ENCODE data around the gene TFF1.

Gene TFF1

GRCh38 chr21:42413093-42413492 is 46.8 kb upstream of the TFF1 start:
- CTCF ChIA-PET = no interaction called here

GRCh38 chr21:42412636-42412933 is 46.2 kb upstream of the TFF1 start:
- Histone ChIP-seq H3K9me3 (ENCODE audit: control insufficient read depth, insufficient read depth, low read depth, low read length) (no peaks in the 10 kb centered on the region), H3K27ac (ENCODE audit: extremely low read depth, low read depth, low read length) (no peak overlapping the region), H3K36me3 (ENCODE audit: control insufficient read depth in 2 of 2, insufficient read depth in 1 of 2, low read length in 2 of 2) (no peaks in the 10 kb centered on the region), H3K4me3 (ENCODE audit: low read depth, low read length) (no peak overlapping the region), H3K4me1 (ENCODE audit: control insufficient read depth, insufficient read depth, low read length) (no peaks in the 10 kb centered on the region)
- ChIA-PET CTCF (no interaction called here), POLR2A (no interaction called here)
- no peak for TF ChIP-seq ZNF585B (tag by site-specific recombination; IDR thresholded peaks at IDR 0.05)
- TF ChIP-seq ZNF658 (tag by site-specific recombination; IDR thresholded peaks at IDR 0.05) = no peak
- TF ChIP-seq ZNF433 (tag by site-specific recombination; IDR thresholded peaks at IDR 0.05; ENCODE audit: low read depth) = no peak
- TF ChIP-seq ZNF624 (tag by site-specific recombination; IDR thresholded peaks at IDR 0.05) = no peak
- no peak for TF ChIP-seq ZNF48 (tag by site-specific recombination; IDR thresholded peaks at IDR 0.05)
- no peak for TF ChIP-seq ZNF777 (tag by site-specific recombination; IDR thresholded peaks at IDR 0.05; ENCODE audit: borderline replicate concordance)
- no peak for TF ChIP-seq REST (tag by site-specific recombination; IDR thresholded peaks at IDR 0.05)
- no peak for TF ChIP-seq ZNF768 (tag by site-specific recombination; IDR thresholded peaks at IDR 0.05)
- no peak for TF ChIP-seq ZNF513 (tag by site-specific recombination; IDR thresholded peaks at IDR 0.05)
- TF ChIP-seq SCRT2 (tag by site-specific recombination; IDR thresholded peaks at IDR 0.05) = no peak

More at GRCh38 chr21:42413093-42413492, 46.8 kb upstream of the TFF1 start:
- no peaks in the 10 kb centered on the region for H3K9me3 ChIP-seq (ENCODE audit: control insufficient read depth, insufficient read depth, low read depth, low read length)
- H3K36me3 ChIP-seq (ENCODE audit: control insufficient read depth in 2 of 2, insufficient read depth in 1 of 2, low read length in 2 of 2) = no peaks in the 10 kb centered on the region
- no peak for TF ChIP-seq WT1 (tag by site-specific recombination; IDR thresholded peaks at IDR 0.05)
- no peak for TF ChIP-seq OSR2 (tag by site-specific recombination; IDR thresholded peaks at IDR 0.05)
- no peak for TF ChIP-seq ZNF776 (tag by site-specific recombination; IDR thresholded peaks at IDR 0.05; ENCODE audit: borderline replicate concordance)
- TF ChIP-seq ZSCAN16 (tag by site-specific recombination; IDR thresholded peaks at IDR 0.05) = no peak
- no peak for TF ChIP-seq ZNF155 (tag by site-specific recombination; IDR thresholded peaks at IDR 0.05)
- TF ChIP-seq SP3 (tag by site-specific recombination; IDR thresholded peaks at IDR 0.05) = no peak
- TF ChIP-seq PRDM4 (tag by site-specific recombination; IDR thresholded peaks at IDR 0.05) = no peak
- TF ChIP-seq ZNF362 (tag by site-specific recombination; IDR thresholded peaks at IDR 0.05) = no peak
- no peak for TF ChIP-seq ZBTB7A (tag by site-specific recombination; IDR thresholded peaks at IDR 0.05; ENCODE audit: low read depth)
- no peak for TF ChIP-seq ZNF585B (tag by site-specific recombination; IDR thresholded peaks at IDR 0.05)
- no peak for TF ChIP-seq ZNF544 (tag by site-specific recombination; IDR thresholded peaks at IDR 0.05)
- no peak for TF ChIP-seq ELK4 (IDR thresholded peaks at IDR 0.05; ENCODE audit: borderline replicate concordance, low read depth, low read length)
- H3K27ac ChIP-seq (ENCODE audit: extremely low read depth, low read depth, low read length) = no peak overlapping the region
- no peaks in the 10 kb centered on the region for H3K4me1 ChIP-seq (ENCODE audit: control insufficient read depth, insufficient read depth, low read length)
- no peak overlapping the region for H3K4me3 ChIP-seq (ENCODE audit: low read depth, low read length)
- POLR2A ChIA-PET = no interaction called here
